GM23248 (cell line): ENCODE results near the gene LSP1. TPM values are rescaled to one million over a fixed set of nuclear protein-coding genes. Genes with fewer than 3 reads are reported as not detected.

Experiments
- DNase-seq: peaks from one replicate; pipeline ENCODE4 v3.0.0-alpha.2; 2015
- H2AFZ ChIP-seq: fragments of 200-600 bp; sonication (generic); 2 replicates; pipeline ENCODE4 v1.6.1; 2016; ENCODE audit warnings: antibody characterized with exemption
- H3F3A ChIP-seq: fragments of 200-600 bp; sonication (generic); 2 replicates; pipeline ENCODE4 v1.6.1; 2016; ENCODE audit warnings: mild to moderate bottlenecking, antibody characterized with exemption, mixed run types; ENCODE audit not compliant: insufficient read depth
- H3K27ac ChIP-seq: fragments of 200-600 bp; sonication (generic); 2 replicates; pipeline ENCODE4 v1.5.1; 2016; ENCODE audit warnings: mild to moderate bottlenecking
- H3K27me3 ChIP-seq: fragments of 200-600 bp; sonication (generic); replicated peaks from 2 replicates; pipeline ENCODE4 v1.6.1; 2016; ENCODE audit warnings: mild to moderate bottlenecking; ENCODE audit not compliant: insufficient read depth
- H3K36me3 ChIP-seq: fragments of 200-600 bp; sonication (generic); 2 replicates; pipeline ENCODE4 v1.6.1; 2016; ENCODE audit warnings: low read depth, mild to moderate bottlenecking
- H3K4me1 ChIP-seq: fragments of 200-600 bp; sonication (generic); 2 replicates; pipeline ENCODE4 v1.6.1; 2016; ENCODE audit warnings: mild to moderate bottlenecking; ENCODE audit not compliant: insufficient read depth
- H3K4me2 ChIP-seq: fragments of 200-600 bp; sonication (generic); one replicate; pipeline ENCODE4 v1.6.1; 2016; ENCODE audit warnings: mild to moderate bottlenecking; ENCODE audit not compliant: unreplicated experiment
- H3K4me3 ChIP-seq: fragments of 200-600 bp; sonication (generic); 2 replicates; pipeline ENCODE4 v1.5.1; 2016; ENCODE audit warnings: mild to moderate bottlenecking
- H3K79me2 ChIP-seq: fragments of 200-600 bp; sonication (generic); 2 replicates; pipeline ENCODE4 v1.6.1; 2016; ENCODE audit warnings: mild to moderate bottlenecking; ENCODE audit not compliant: insufficient read depth
- H3K9ac ChIP-seq: fragments of 200-600 bp; sonication (generic); 2 replicates; pipeline ENCODE4 v1.6.1; 2016; ENCODE audit warnings: mild to moderate bottlenecking
- H3K9me2 ChIP-seq: fragments of 200-600 bp; sonication (generic); 2 replicates; pipeline ENCODE4 v1.6.1; 2016; ENCODE audit warnings: mixed run types, mild to moderate bottlenecking, moderate library complexity; ENCODE audit not compliant: insufficient read depth
- H3K9me3 ChIP-seq: fragments of 200-600 bp; sonication (generic); one replicate; pipeline ENCODE4 v1.6.1; 2017; ENCODE audit warnings: low read depth
- H4K20me1 ChIP-seq: fragments of 200-600 bp; sonication (generic); 2 replicates; pipeline ENCODE4 v1.6.0; 2016; ENCODE audit not compliant: insufficient read depth
- EZH2 ChIP-seq: fragments of 200-600 bp; sonication (generic); IDR thresholded peaks from 2 replicates; pipeline ENCODE4 v1.6.1; 2018; ENCODE audit warnings: antibody characterized with exemption, mild to moderate bottlenecking; ENCODE audit not compliant: insufficient read depth, poor library complexity, severe bottlenecking
- EZH2phosphoT487 ChIP-seq: fragments of 200-600 bp; sonication (generic); IDR thresholded peaks from 2 replicates; pipeline ENCODE4 v1.6.1; 2018; ENCODE audit warnings: antibody characterized with exemption, moderate library complexity, mild to moderate bottlenecking, low read depth; ENCODE audit not compliant: insufficient read depth
- WGBS, 2 experiments: methylation state at CpG; one replicate each; pipeline ENCODE4 v1.1.6; 2015 to 2017; ENCODE audit warnings: low lambda C conversion rate in 2 of 2, low coverage in 1 of 2; ENCODE audit errors: missing lambda C conversion rate in 2 of 2; 5-methylcytosine and 5-hydroxymethylcytosine counted together
- in situ Hi-C: fragments of 300-500 bp; cut with MboI; formaldehyde crosslinking; loops from 2 replicates; pipeline ENCODE4 v1.15.0; 2020
- polyA plus RNA-seq: library from polyadenylated mRNA; unstranded; fragments of >200 nt; fragmentation: Nextera tagmentation; extraction: Ambion mirVana; gene quantifications from 2 replicates; pipeline ENCODE4 v1.2.1, GENCODE V29; 2016
- total RNA-seq: library from RNA; depleted of rRNA; stranded (reverse); fragments of >200 nt; shearing (Covaris generic); gene quantifications from 2 replicates; pipeline ENCODE4 v1.2.3, GENCODE V29; 2014

LSP1 gene
- total and polyA plus RNA-seq, 2 experiments from 2014 or later, result 0.36 TPM; not detected in 1

DNA sequence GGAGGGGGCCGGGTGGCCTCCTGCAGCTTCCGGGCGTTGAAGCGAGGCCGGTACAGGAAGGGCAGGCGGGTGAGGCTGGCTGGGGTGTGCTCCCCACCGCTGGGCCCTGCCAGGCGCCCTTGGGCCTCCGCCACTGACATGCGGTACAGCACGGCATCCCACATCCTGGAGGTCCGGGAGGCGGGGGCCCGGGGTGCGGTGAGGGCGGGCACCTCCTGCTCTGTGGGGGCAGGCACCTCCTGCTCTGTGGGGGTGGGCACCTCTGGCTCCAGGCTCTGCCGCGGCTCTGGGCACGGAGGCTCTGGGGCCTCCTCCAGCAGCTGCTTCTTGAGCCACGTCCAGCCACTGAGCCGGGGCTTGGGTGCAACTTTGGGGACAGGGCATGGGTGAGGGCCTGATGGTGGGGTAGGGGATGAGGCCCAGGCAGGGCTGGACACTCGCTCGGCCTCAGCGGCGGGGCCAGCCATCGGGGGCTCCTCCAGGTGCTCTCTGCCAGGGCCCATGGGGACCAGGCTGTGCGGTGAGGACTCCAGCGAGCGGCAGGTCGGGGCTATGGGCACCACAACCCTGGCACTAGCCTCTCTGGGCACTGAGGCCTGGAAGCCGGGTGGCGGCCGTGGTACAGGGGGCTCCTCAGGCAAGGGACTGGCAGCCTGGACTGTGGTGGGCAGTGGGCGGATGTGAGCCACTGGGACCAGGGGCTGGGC is 36.5 kb downstream of the LSP1 start:
- WGBS, 2 experiments, result 69 to 70% methylated on average over 26 to 33 of the region's 34 CpGs
- H3K36me3 ChIP-seq, result no peaks in the 10 kb centered on the region
- H3K27me3 ChIP-seq, result no peaks in the 10 kb centered on the region
- H4K20me1 ChIP-seq, result no peaks in the 10 kb centered on the region
- in situ Hi-C loops, result no loop called here
- no peak overlapping the region for H3K4me2 ChIP-seq
- no peak overlapping the region for H3K9ac ChIP-seq
- no peaks in the 10 kb centered on the region for H3K9me3 ChIP-seq
- H3K4me3 ChIP-seq, result no peak overlapping the region
- no peaks in the 10 kb centered on the region for H3K9me2 ChIP-seq
- no peaks in the 10 kb centered on the region for H3K79me2 ChIP-seq
- H2AFZ ChIP-seq, result no peak overlapping the region
- TF ChIP-seq EZH2 (no peak), EZH2phosphoT487 (no peak)
- H3F3A ChIP-seq, result no peaks in the 10 kb centered on the region
- DNase-seq, result no peak
- no peaks in the 10 kb centered on the region for H3K4me1 ChIP-seq
- no peak overlapping the region for H3K27ac ChIP-seq

DNA sequence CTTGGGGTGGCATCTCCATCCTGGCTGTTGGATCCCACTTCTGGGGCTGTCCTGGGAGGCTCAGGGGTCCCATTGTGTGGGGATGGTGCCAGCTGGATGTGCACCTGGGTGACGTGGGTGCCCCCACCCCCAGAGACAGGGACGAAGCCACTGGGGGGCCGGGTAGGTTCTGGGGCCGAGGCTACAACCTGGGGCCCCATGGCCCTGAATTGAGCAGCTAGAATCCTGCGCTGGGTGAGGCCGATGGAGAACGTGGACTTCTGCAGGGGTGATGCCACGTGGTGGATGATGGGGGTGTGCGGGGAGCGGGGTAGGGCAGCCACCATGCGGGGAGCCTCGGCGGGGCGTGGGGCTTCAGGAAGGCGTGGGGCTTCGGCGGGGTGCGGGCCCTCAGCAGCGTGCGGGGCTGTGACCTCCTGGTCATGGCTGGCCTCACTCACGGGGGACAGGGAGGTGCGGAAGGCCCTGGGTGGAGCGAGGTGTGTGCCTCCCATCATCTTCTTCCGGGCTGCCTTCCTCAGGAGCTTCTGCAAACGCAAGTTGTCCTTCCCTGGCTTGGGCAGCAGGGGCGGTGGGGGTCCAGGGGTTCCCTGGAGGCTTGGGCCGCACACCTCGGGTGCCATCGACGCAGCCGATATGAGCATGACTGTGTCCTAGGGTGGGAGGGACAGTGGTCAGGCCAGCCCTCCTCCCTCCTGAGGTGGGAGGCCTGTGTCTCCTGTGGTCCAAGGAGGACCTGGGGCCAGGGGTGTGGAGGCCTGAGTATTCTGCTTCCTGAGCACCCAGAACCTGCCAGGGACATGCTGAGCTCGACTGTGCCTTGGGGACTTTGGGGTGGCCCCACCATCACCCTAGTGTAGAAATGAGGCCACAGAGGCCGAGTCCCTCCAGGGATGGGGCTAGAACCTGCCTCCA is 37.3 kb downstream of the LSP1 start:
- Histone ChIP-seq H2AFZ (no peak overlapping the region), H3K27me3 (no peaks in the 10 kb centered on the region), H3K4me1 (no peaks in the 10 kb centered on the region), H3K79me2 (no peaks in the 10 kb centered on the region), H3K9me3 (no peaks in the 10 kb centered on the region), H3F3A (no peaks in the 10 kb centered on the region), H3K9me2 (no peaks in the 10 kb centered on the region), H3K9ac (no peak overlapping the region), H3K27ac (no peak overlapping the region), H3K4me3 (no peak overlapping the region), H3K36me3 (no peaks in the 10 kb centered on the region), H4K20me1 (no peaks in the 10 kb centered on the region), H3K4me2 (no peak overlapping the region)
- no peak for DNase-seq
- no peak for TF ChIP-seq EZH2phosphoT487
- in situ Hi-C loops, result no loop called here
- 70 to 72% methylated on average over 15 to 33 of the region's 33 CpGs for WGBS, 2 experiments

DNA sequence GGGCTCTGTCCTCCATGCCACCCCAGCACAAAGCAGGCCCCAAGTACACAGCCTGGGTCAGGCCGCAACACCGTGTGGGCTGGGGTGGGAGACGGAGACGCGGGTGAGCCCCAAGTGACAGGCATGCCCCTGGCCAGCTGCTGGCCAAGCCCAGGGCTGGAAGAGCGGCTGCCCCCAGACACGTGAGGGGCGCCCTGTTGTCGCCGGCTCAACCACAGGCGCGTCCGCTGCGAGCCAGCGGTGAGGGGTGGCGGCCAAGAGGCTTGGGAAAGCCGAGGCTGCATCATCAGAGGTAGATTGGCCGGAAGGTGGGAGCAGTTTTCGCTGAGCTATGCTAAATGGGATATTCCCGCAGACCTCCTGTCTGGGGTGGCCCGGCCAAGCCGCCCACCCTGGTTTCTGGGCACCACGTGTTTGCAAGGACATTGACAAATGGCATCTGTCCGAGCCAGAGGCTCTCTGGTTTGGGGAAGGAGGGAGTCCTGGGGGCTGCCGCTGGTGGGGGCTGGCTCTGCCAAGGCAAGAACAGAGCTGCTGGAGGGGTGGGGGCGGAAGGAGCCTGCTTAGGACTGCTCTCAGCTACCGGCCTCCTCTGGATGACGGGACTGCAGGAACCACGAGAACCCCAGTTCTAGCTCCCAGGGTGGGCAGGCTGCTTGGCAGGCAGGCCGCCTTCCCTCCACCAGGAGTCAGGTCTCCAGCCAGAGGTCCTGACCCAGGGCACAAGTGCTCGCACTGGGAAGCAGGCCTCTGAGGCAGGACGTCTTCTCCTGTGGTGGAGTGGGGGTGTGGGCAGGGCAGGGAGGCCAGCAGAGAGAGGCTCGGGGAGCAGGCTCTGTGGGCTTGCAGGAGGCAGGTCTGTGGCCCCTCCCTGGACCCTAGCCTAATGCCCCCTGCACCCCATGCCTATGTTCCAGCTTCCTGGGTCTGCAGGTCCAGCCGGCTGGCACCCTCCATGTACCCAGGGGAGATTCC is 38.3 kb downstream of the LSP1 start:
- DNase-seq, result no peak
- in situ Hi-C loops, result no loop called here
- WGBS, 2 experiments, result 70 to 81% methylated on average over 31 to 34 of the region's 34 CpGs
- Histone ChIP-seq H3K4me1 (no peaks in the 10 kb centered on the region), H3K4me2 (no peak overlapping the region), H3K9me2 (no peaks in the 10 kb centered on the region), H3K9ac (no peak overlapping the region), H4K20me1 (no peaks in the 10 kb centered on the region), H3K36me3 (no peaks in the 10 kb centered on the region), H3K9me3 (no peaks in the 10 kb centered on the region), H3K27ac (no peak overlapping the region), H3F3A (no peaks in the 10 kb centered on the region), H3K4me3 (no peak overlapping the region), H2AFZ (no peak overlapping the region), H3K79me2 (no peaks in the 10 kb centered on the region), H3K27me3 (peaks cover 8% of the 10 kb centered on the region)
- TF ChIP-seq EZH2phosphoT487 (no peak), EZH2 (no peak)

DNA sequence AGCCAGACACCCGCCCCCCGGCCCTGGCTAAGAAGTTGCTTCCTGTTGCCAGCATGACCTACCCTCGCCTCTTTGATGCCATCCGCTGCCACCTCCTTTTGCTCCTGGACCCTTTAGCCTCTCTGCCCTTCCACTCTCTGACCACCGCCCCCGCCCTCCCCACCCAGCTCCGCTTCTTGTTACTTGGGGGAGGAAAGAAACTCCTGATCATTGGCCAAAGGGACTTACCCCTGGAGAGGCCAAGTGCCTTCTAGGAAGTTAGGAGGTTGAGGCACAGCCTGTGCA is 38.9 kb downstream of the LSP1 start, which contains the start of gene PRR33:
Gene PRR33 (minus strand): TSS at position 65 of the 285 bp plus-strand sequence. CDS start 1,311 bp downstream, outside the sequence.
- Histone ChIP-seq H3K79me2 (no peaks in the 10 kb centered on the region), H2AFZ (no peak within 1 kb of the TSS), H3K9me3 (no peaks in the 10 kb centered on the region), H4K20me1 (no peaks in the 10 kb centered on the region), H3K36me3 (no peaks in the 10 kb centered on the region), H3K27ac (no peak within 1 kb of the TSS), H3K4me2 (no peak within 1 kb of the TSS), H3K9me2 (no peaks in the 10 kb centered on the region), H3K4me1 (no peaks in the 10 kb centered on the region), H3F3A (no peaks in the 10 kb centered on the region), H3K27me3 (peaks cover 14% of the 10 kb centered on the region), H3K4me3 (no peak within 1 kb of the TSS), H3K9ac (no peak within 1 kb of the TSS)
- 73% methylated on average over 4 to 7 of the region's 7 CpGs for WGBS, 2 experiments
- TF ChIP-seq EZH2phosphoT487 (no peak), EZH2 (no peak)
- in situ Hi-C loops, result no loop called here
- DNase-seq, result no peak
